Kidney capillary endothelial cell (primary cell): Measurements from ENCODE around the gene KNOP1.
"Not testable (repeated sequence)": the region's sequence is repeated elsewhere in the genome, so short reads cannot be mapped to it uniquely, and the experiment has no call there.

Experiments
- DNase-seq: peaks from one replicate; pipeline ENCODE4 v3.0.0-alpha.2; 2018; ENCODE audit warnings: low spot score

KNOP1 gene

GRCh38 chr16:19743816-19744159 is 25.8 kb upstream of the KNOP1 start:
- DNase-seq = no peak

- DNase-seq = no peak
Observed at GRCh38 chr16:19741354-19741753, 23.3 kb upstream of the KNOP1 start.

- no peak for DNase-seq
Observed at GRCh38 chr16:19737306-19738038, 19.4 kb upstream of the KNOP1 start.

- no peak for DNase-seq
Observed at GRCh38 chr16:19735074-19735867, 17.2 kb upstream of the KNOP1 start.

GRCh38 chr16:19733551-19733950 is 15.5 kb upstream of the KNOP1 start:
- DNase-seq = no peak

- no peak for DNase-seq
Observed at GRCh38 chr16:19728636-19728965, 10.6 kb upstream of the KNOP1 start.

- no peak for DNase-seq
Observed at GRCh38 chr16:19722981-19723380, 5.0 kb upstream of the KNOP1 start.

- DNase-seq = no peak
Observed at GRCh38 chr16:19722269-19722952, 4.4 kb upstream of the KNOP1 start.

- DNase-seq = no peak
Observed at GRCh38 chr16:19718624-19718965, 568 bp upstream of the KNOP1 start.

GRCh38 chr16:19717314-19717713 is 713 bp downstream of the KNOP1 start:
- no peak for DNase-seq

- DNase-seq = not testable (repeated sequence)
Observed at GRCh38 chr16:19716728-19717127, 1.3 kb downstream of the KNOP1 start.

- DNase-seq = no peak
Observed at GRCh38 chr16:19716183-19716582, 1.8 kb downstream of the KNOP1 start.

GRCh38 chr16:19715566-19715965 is 2.5 kb downstream of the KNOP1 start:
- DNase-seq = no peak

- DNase-seq = no peak
Observed at GRCh38 chr16:19713697-19714096, 4.3 kb downstream of the KNOP1 start.

GRCh38 chr16:19712418-19713058 is 5.5 kb downstream of the KNOP1 start:
- DNase-seq = no peak

- DNase-seq = no peak
Observed at GRCh38 chr16:19711643-19712042, 6.4 kb downstream of the KNOP1 start.

GRCh38 chr16:19710991-19711545 is 7.0 kb downstream of the KNOP1 start:
- DNase-seq = peak; percentile 67

- no peak for DNase-seq
Observed at GRCh38 chr16:19710191-19710908, 7.7 kb downstream of the KNOP1 start.

- no peak for DNase-seq
Observed at GRCh38 chr16:19709381-19710136, 8.5 kb downstream of the KNOP1 start.

GRCh38 chr16:19708296-19709205 is 9.5 kb downstream of the KNOP1 start:
- no peak for DNase-seq
